ENCODE measurements around the gene GULP1.

GULP1 gene

GRCh38 chr2:188365058-188365641 lies 73.5 kb downstream of the GULP1 start:
- no peak for DNase-seq (ENCODE audit: low read depth in 2 of 3, low spot score in 1 of 3)

GRCh38 chr2:188367164-188367563 lies 75.5 kb downstream of the GULP1 start:
- no peak for DNase-seq (ENCODE audit: low read depth in 2 of 3, low spot score in 1 of 3)

DNA sequence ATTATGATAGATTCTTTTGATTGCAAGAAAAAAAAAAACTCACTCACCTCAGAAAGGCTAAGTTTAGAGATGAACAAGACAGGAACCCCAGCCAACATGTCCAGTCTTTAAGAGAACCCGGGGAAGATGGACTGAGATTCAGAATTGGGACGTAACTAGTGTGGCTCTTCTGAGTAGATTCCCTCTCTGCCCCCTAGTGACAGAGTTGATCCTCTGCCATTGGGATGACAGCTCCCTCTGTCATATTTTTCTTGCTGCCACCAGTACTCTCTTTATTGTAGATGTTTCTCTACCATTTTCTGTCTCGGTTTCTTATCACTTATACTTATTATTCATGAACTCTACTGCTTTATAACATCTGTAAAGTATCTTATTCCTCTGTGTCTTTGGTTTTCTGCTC lies 77.7 kb downstream of the GULP1 start:
- DNase-seq (ENCODE audit: low read depth in 2 of 3, low spot score in 1 of 3) = no peak

GRCh38 chr2:188378371-188378950 lies 86.8 kb downstream of the GULP1 start:
- DNase-seq (ENCODE audit: low read depth in 2 of 3, low spot score in 1 of 3) = no peak

GRCh38 chr2:188379748-188380147 lies 88.1 kb downstream of the GULP1 start:
- DNase-seq (ENCODE audit: low read depth in 2 of 3, low spot score in 1 of 3) = no peak

DNA sequence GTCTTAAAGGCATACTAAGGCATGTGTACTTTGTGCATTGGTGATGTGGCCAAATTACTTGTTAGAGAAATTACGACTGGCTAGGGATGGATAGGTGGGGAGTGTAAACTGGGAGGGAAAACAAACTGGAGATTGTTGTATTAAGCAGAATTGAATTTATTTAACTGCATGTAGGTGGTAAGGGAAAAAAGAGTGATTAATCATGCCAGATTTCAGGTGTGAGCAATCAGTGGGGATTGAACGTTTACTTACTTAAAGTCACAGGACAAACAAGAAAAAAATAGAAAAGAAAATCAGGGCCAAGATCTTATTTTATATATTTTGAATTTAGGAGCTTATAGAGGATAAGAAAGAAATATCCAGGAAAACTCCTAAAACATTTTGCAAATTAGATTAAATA lies 88.6 kb downstream of the GULP1 start:
- no peak for DNase-seq (ENCODE audit: low read depth in 2 of 3, low spot score in 1 of 3)

DNA sequence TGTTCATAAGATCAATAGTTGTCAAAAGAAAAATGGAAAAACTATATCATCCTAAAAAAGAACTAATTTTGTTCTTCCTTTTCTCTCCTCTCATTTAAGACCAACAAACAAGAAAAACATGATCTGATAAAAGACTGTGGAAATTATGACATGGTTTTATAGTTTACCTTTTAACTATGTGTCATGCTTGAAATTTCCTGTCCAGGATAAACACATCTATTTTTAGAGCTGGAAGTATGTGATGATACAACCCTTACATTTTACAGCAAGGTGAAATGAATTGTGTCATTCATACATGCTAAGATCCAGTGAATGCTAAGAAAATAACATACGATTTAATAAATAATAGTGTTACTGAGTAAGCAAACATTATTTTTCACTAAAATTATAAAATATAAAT lies 89.9 kb downstream of the GULP1 start:
- DNase-seq (ENCODE audit: low read depth in 2 of 3, low spot score in 1 of 3) = no peak

DNA sequence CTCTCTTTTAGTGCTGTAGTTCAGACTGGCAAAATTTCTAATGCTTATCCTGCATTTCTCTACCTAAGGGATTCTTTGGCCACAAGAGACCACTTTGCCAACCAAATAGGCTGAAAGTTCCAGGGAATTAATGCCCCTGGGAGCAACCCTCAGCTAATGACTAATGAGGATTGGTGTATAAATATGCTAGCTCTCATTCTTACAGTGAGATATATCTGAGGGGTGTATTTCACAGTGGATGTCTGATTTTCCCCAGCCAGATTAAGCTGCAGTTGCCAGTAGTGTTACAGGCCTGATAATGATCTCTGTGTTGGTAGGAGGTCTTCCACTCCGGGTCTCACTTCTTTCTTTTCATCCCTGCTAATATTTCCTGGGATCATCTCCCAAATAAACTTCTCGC lies 90.4 kb downstream of the GULP1 start:
- DNase-seq (ENCODE audit: low read depth in 2 of 3, low spot score in 1 of 3) = no peak

DNA sequence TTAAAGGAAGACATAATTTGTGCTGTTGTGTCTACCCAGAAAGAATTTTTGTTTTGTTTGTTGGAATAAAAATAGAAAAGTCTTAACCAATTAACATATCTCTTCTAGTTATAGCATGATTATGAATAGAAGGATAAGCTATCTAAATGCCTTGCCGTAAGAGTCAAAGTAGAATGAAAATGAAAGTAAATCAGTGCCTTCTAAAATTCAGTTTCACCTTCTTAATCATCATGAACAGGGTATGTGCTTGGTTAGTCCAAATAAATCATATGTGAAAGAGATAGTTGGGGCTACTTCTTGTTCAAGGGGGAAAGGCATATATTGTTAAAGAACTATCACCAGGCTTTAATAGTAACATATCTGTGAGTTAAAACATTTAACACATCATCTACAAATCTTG lies 91.5 kb downstream of the GULP1 start:
- DNase-seq (ENCODE audit: low read depth in 2 of 3, low spot score in 1 of 3) = no peak

- DNase-seq (ENCODE audit: low read depth in 2 of 3, low spot score in 1 of 3) = no peak
Measured at GRCh38 chr2:188385857-188386256, 94.2 kb downstream of the GULP1 start.

DNA sequence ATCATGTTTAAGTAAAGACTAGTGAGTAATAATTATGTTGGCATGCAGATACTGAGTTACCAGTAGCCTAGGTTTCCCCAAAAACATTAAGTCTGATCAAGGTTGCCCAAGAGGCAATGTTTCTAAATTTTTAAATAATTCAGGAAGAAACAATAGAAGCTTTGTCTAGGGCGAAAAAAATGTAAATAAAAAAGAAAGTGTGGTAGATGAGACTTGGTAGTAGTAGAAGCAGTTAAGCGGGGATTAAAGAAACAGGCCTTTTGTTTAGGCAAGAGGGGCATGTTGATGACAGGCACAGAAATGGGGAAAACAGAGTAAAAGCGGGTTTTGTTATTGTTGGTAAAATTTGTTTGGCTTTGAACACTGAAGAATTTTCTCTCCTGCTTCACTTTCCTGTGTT lies 97.2 kb downstream of the GULP1 start:
- DNase-seq (ENCODE audit: low read depth in 2 of 3, low spot score in 1 of 3) = no peak

- DNase-seq (ENCODE audit: low read depth in 2 of 3, low spot score in 1 of 3) = no peak
Measured at GRCh38 chr2:188391354-188391753, 99.7 kb downstream of the GULP1 start.

DNA sequence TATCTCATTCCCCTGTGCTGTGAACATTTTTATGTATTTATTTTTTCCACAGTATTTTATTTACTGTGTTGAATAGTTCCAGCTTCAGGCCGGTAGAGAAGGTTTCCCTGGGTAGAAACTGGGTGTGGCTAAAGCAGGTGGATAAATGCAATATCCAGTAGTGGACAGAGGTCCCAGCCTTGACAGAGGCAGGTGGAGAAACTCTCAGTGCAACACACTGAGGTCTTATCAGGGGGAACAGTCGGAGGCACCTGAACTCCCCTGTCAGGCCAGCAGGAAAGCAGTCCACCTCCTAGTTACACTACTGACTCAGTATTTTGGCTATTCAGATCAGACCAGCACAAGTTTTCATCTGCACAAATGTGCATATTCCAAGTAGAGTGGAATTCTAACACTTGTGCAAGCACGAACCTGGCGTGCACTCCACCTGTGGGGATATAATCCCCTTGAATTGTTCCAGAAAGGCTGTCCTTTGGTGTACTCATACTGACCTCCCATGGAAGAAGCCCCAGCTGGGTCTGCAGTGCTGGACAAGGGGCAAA lies 103.3 kb downstream of the GULP1 start:
- DNase-seq (ENCODE audit: low read depth in 2 of 3, low spot score in 1 of 3) = no peak

DNA sequence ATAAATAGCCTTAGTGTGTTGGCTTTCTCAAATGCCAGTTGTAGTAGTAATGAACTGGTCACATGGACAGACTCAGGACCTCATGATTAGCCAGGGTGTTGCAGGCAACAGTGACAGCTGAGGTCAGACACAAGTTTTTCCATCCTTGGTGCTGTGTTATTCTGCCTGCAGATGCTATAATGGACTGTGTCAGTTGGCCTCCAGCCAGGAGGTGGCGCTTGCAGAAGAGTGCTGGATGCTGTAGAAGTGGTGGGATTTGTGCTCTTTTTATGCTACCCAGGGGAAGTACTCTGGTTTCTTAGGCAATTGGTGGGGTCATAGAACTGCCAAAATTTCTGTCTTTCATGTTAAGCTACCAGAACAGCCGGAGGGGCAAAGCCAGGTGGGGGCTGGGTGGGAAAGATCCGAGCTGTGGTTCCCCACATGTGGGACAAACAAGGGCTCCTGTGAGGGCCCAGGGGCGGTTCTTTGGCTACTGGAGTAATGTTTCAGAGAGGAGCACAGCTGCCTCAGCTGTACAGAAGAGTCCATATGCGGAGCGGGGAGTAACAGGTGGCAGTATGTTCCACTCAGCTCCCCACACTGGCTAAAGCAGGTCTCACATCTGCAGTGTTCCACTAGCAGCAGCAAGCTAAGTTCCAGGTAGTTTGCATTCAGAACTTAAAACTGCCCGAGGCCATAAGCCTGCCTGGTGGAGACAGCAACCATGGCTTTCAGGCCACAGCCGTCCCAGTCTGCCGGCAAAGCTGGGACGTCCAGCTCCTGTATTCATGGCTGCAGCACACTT lies 104.4 kb downstream of the GULP1 start:
- DNase-seq (ENCODE audit: low read depth in 2 of 3, low spot score in 1 of 3) = no peak

GRCh38 chr2:188399159-188399558 lies 107.5 kb downstream of the GULP1 start:
- no peak for DNase-seq (ENCODE audit: low read depth in 2 of 3, low spot score in 1 of 3)

DNA sequence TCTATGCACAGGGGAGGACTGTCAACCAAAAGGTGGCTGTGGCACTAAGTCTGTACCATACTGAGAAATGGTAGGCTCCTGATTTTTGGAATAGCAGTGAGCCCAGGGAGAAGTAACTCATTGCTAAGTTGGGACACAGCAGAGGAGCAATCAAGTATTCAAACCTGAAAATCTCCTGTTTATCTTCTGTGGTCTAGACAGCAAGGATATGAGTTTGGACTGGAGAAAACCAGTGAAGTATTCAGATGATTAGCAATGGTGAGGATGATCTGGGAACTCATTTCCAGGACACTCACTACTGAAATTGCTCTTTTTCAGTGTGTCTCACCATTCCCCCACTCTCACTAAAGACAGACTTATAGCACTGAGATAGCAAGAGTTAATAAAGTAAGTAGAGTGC lies 112.0 kb downstream of the GULP1 start:
- DNase-seq (ENCODE audit: low read depth in 2 of 3, low spot score in 1 of 3) = no peak

DNA sequence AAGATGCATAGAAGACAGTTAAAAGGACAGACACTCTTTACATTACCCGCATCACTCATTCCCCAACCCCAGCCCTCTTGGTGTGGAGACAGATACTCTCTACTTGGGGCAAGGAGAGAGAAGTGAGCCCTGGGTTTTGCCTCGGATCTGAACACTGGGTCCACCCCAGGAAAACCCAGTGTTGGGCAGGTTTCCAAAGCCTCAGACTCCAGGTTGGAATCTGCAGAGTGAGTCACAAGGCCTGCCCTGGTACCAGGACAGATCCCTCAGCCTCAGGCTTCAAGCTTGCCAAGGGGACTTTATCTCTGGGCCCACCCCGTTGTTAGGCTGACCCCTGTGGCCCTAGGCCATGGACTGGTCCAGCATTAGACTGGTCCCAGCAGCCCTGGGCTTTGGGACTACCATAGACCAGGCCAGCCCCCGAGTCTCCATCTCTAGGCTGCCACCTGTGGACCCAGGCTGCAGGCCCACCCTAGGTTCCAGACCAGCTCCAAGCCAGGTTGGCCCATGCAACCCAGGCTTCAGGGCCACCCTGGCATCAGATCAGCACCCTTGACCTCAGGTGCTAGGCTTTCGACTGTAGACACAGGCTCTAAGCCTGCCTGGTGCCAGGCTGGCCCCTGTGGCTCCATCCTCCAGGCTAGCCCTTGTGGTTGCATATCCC lies 112.8 kb downstream of the GULP1 start:
- no peak for DNase-seq (ENCODE audit: low read depth in 2 of 3, low spot score in 1 of 3)

DNA sequence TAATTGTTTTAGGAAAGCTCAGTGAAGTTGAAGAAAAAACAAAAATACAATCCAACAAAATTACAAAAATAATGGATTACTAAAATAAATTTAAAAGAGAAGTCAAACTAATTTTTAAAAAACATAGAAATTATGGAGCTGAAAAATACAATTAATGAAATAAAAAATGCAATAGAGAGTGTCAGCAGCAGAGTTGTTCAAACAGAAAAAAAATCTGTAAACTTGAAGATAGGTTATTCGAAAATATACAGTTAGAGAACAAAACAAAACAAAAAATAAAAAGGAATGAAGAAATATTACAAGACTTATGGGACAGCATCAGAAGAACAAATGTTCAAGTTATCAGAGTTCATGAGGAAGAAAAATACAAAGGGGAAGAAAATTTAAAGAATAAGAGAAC lies 114.7 kb downstream of the GULP1 start:
- no peak for DNase-seq (ENCODE audit: low read depth in 2 of 3, low spot score in 1 of 3)

GRCh38 chr2:188410504-188411235 lies 119.0 kb downstream of the GULP1 start:
- DNase-seq (ENCODE audit: low read depth in 2 of 3, low spot score in 1 of 3) = no peak

- no peak for DNase-seq (ENCODE audit: low read depth in 2 of 3, low spot score in 1 of 3)
Measured at GRCh38 chr2:188412190-188412589, 120.5 kb downstream of the GULP1 start.

DNA sequence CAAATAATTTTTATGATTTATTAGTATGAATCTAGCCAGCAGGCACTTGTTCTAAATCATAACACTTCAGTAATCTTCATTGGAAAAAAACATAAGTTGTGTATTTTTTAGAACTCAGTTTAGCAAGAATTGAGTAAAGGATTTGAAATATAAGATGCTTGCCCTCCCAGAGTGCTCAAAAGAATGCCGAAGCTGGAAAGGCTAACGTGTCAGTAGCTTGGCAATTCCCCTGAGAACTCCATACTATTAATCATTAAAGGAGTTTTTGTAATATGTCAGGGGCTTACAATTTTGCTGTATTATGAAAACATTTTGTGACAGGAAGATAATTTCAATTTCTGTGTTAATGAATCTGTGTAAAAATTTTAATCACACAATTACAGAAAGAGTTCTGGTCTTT lies 122.7 kb downstream of the GULP1 start:
- no peak for DNase-seq (ENCODE audit: low read depth in 2 of 3, low spot score in 1 of 3)

All from stimulated activated CD4-positive, alpha-beta T cell treated with anti-CD3 and anti-CD28 coated beads, Interleukin-12 subunit alpha, Interleukin-12 subunit beta, amount 100 ng/mL, for 48 hours (primary cell).